BLaER1 treated with 17β-estradiol and CSF1 and Interleukin-3, amounts not matched to agents 10 nM and 100 nM (cell line): ENCODE data around the gene PLA2G2C.
"Not testable (repeated sequence)": the region's sequence is repeated elsewhere in the genome, so short reads cannot be mapped to it uniquely, and the experiment has no call there.

Experiments used
- H3K27ac ChIP-seq, 11 experiments: shearing (Covaris generic); formaldehyde crosslinking; 2 replicates each; pipeline ENCODE4 v1.8.1; 2022
- H3K27me3 ChIP-seq, 11 experiments: shearing (Covaris generic); formaldehyde crosslinking; 2 replicates each; pipeline ENCODE4 v1.8.1; 2022
- H3K36me3 ChIP-seq, 11 experiments: shearing (Covaris generic); formaldehyde crosslinking; 2 replicates each; pipeline ENCODE4 v1.8.1; 2022
- H3K4me1 ChIP-seq, 10 experiments: shearing (Covaris generic); formaldehyde crosslinking; 2 replicates each; pipeline ENCODE4 v1.8.1; 2022
- H3K4me2 ChIP-seq, 11 experiments: shearing (Covaris generic); formaldehyde crosslinking; 2 replicates each; pipeline ENCODE4 v1.8.1; 2022
- H3K4me3 ChIP-seq, 10 experiments: shearing (Covaris generic); formaldehyde crosslinking; 2 replicates each; pipeline ENCODE4 v1.8.1; 2022
- H3K9ac ChIP-seq, 11 experiments: shearing (Covaris generic); formaldehyde crosslinking; 2 replicates each; pipeline ENCODE4 v1.8.1; 2022
- H3K9me3 ChIP-seq, 11 experiments: shearing (Covaris generic); formaldehyde crosslinking; replicated peaks in 1 of 11; 2 replicates each; pipeline ENCODE4 v1.8.1; 2022
- H4K20me1 ChIP-seq, 11 experiments: shearing (Covaris generic); formaldehyde crosslinking; 2 replicates each; pipeline ENCODE4 v1.8.1; 2022
- Cebpa-rat ChIP-seq, 11 experiments: shearing (Covaris generic); IDR thresholded peaks; 2 replicates each; pipeline ENCODE4 v1.8.1; 2022

The PLA2G2C gene, protein sequence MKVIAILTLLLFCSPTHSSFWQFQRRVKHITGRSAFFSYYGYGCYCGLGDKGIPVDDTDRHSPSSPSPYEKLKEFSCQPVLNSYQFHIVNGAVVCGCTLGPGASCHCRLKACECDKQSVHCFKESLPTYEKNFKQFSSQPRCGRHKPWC

DNA sequence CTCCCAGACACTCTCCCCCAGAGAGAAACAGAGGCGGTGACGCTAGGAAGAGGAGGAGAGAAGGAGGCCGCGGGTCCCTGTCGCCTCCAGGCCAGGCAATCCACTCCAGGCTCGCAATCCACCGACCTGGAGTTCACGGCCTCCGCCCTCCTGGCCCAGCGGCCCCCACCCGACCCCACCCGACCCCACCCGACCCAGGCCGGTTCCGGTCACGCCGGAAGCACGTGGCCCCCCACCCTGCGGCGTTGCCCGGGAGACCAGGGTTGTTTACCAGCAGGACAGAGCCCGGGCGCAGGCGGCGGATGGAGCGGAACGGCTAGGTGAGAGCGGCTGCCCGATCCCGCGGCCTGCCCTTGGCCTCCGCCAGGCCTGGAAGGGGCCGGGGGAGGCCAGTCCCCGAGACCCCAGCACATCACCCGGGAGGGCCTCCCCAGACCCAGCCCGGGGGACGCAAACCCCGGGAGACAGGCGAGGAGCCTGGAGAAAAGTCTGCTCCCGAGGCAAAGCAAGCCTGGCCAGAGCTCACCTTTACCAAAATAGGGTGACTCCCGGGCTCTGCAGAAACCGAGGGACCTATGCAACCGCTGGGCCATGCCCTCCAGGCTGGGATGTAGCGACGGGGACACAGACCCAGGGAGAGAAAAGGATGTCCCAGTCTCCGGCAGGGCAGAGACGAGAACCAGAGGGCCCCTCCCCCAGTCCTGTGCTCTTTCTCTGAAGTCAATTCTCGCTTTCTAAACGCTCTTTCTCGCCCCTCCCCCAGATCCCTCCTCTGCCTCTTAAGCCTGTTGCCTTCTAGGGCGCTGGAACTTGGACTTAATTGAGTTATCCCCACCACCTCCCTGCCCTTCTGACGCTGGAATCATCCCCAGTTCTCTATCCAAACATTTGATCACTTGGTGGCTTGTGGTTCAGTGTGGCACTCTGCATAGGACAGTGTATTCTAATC is at the start of gene PLA2G2C, which contains the start of gene UBXN10:
PLA2G2C (minus strand) TSS at position 685 of the 949 bp plus-strand sequence. CDS start 9,155 bp downstream, outside the sequence.
UBXN10 (plus strand) TSS at position 263 of the 949 bp plus-strand sequence. CDS start 4,466 bp downstream, outside the sequence.
- H3K4me2 ChIP-seq, result peak within 1 kb of the TSS; percentile 93 to 99 (median 96)
- H3K27ac ChIP-seq, result peak within 1 kb of the TSS; percentile 85 to 97 (median 96)
- TF ChIP-seq Cebpa-rat (IDR thresholded peaks at IDR 0.05), result no peak
- peak within 1 kb of the TSS; percentile 47 to 74 (median 63) for H3K4me3 ChIP-seq
- H3K4me1 ChIP-seq, result peaks cover 74 to 99% (median 90%) of the 10 kb centered on the region in 10 experiments
- peak within 1 kb of the TSS; percentile 81 to 92 (median 88) for H3K9ac ChIP-seq
- no peaks in the 10 kb centered on the region for H3K27me3 ChIP-seq
- no peaks in the 10 kb centered on the region for H3K9me3 ChIP-seq
- H4K20me1 ChIP-seq, result no peaks in the 10 kb centered on the region
- peaks cover 0 to 4% (median 0%) of the 10 kb centered on the region in 11 experiments; a peak in 2 of 22 replicates for H3K36me3 ChIP-seq

DNA sequence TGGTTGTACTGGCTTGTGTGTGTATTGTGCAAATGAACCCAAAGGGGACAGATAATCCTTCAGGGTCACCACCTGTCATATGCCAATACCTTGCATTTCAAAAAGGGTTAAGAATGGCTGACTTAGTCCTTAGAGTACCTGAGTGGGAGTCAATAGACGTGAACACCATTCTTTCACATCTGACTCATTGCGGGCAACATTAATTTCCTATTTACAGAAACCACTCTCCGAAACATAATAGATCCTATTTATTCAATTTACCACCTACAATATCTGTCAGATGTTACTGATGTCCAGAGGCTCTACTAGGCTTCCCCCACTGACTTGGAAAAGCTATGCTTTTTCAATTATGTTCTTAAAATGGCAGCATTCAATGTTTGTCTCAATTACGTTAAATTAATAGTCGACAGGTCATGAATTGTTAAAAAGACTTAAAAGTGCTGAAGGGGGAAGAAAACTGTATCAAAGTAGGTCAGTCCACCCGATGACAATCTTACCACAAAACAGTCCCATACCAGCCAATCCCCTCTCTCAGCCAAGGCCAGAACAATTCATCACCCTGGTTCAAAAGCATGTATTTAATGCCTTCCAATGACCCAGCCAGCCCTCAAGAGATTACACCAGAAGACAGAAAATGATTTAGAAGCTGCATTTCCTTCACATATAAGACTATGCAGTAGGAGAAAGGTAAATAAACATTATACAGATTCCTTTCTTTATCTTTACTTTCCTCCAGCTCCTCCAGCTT is 48.6 kb upstream of the PLA2G2C start:
- H3K4me3 ChIP-seq, result no peak overlapping the region
- no peaks in the 10 kb centered on the region for H3K36me3 ChIP-seq
- no peaks in the 10 kb centered on the region for H3K9me3 ChIP-seq
- H3K4me1 ChIP-seq, result peaks cover 0 to 27% (median 17%) of the 10 kb centered on the region in 10 experiments; a peak in 14 of 20 replicates
- H3K27ac ChIP-seq, result no peak overlapping the region
- TF ChIP-seq Cebpa-rat (IDR thresholded peaks at IDR 0.05), result no peak
- H3K9ac ChIP-seq, result no peak overlapping the region
- no peak overlapping the region for H3K4me2 ChIP-seq
- H3K27me3 ChIP-seq, result no peaks in the 10 kb centered on the region
- no peaks in the 10 kb centered on the region for H4K20me1 ChIP-seq

DNA sequence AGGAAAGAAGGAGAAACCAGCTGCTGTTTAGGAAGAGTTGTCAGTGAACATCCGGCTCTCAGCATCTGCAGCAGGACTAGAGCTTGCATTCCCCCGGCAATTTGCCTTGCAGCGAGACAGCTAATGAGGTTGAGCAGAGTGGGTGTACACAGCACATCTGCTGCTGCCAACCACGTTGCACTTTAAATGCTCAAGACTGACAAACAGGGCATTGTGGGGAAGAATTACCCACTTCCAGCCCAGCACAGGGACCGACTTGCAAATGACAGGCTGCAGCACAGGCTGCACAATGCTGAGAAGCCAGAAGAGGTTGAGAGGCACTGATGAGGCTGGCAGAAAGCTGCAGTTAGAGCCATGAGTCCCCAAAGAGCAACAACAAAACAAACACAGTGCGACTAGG is 47.5 kb upstream of the PLA2G2C start:
- no peak overlapping the region for H3K4me2 ChIP-seq
- H3K27ac ChIP-seq, result no peak overlapping the region
- H3K4me1 ChIP-seq, result peaks cover 0 to 27% (median 17%) of the 10 kb centered on the region in 10 experiments; a peak in 14 of 20 replicates
- H3K4me3 ChIP-seq, result no peak overlapping the region
- H3K9me3 ChIP-seq, result no peaks in the 10 kb centered on the region
- H4K20me1 ChIP-seq, result no peaks in the 10 kb centered on the region
- H3K27me3 ChIP-seq, result no peaks in the 10 kb centered on the region
- no peak overlapping the region for H3K9ac ChIP-seq
- no peak for TF ChIP-seq Cebpa-rat (IDR thresholded peaks at IDR 0.05)
- H3K36me3 ChIP-seq, result no peaks in the 10 kb centered on the region

DNA sequence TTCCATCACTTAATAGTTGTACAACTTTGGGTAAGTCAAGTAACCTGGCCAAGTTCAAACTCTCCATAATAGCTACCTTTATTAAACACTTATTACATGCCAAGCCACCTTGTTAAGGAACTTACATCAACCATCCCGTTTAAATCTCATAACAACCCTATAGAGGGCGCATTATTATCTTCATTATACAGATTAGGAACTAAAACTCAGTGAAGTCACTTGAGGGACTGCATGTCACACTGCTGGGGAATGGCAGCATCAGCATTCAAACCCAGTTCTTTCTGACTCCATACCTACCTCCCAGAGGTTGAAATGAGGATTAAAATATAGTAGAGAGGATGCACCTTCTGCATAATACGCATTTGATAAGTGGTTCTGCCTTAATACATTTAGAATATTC is 47.1 kb upstream of the PLA2G2C start:
- H4K20me1 ChIP-seq, result no peaks in the 10 kb centered on the region
- no peaks in the 10 kb centered on the region for H3K36me3 ChIP-seq
- no peak overlapping the region for H3K4me2 ChIP-seq
- H3K4me1 ChIP-seq, result peaks cover 0 to 27% (median 17%) of the 10 kb centered on the region in 10 experiments; a peak in 14 of 20 replicates
- no peaks in the 10 kb centered on the region for H3K9me3 ChIP-seq
- no peak overlapping the region for H3K27ac ChIP-seq
- H3K4me3 ChIP-seq, result no peak overlapping the region
- no peak for TF ChIP-seq Cebpa-rat (IDR thresholded peaks at IDR 0.05)
- no peaks in the 10 kb centered on the region for H3K27me3 ChIP-seq
- no peak overlapping the region for H3K9ac ChIP-seq

DNA sequence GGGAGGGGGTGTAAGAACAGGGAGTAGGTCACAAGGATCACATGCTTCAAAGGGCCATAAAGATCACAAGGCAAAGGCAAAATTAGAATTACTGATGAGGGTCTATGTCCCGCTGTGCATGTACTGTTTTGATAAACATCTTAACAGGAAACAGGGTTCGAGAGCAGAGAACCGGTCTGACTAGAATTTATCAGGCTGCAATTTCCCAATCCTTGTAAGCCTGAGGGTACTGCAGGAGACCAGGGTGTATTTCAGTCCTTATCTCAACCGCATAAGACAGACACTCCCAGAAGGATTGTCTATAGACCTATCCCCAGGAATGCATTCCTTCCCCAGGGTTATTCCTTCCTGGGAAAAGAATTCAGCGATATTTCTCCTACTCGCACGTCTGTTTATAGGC is 46.2 kb upstream of the PLA2G2C start:
- not testable (repeated sequence) for H3K4me3 ChIP-seq, H3K27me3 ChIP-seq, H4K20me1 ChIP-seq, H3K9me3 ChIP-seq, H3K9ac ChIP-seq, H3K27ac ChIP-seq, H3K36me3 ChIP-seq, H3K4me2 ChIP-seq
- H3K4me1 ChIP-seq, result peaks cover 0 to 20% (median 11%) of the 10 kb centered on the region in 10 experiments; a peak in 14 of 20 replicates

DNA sequence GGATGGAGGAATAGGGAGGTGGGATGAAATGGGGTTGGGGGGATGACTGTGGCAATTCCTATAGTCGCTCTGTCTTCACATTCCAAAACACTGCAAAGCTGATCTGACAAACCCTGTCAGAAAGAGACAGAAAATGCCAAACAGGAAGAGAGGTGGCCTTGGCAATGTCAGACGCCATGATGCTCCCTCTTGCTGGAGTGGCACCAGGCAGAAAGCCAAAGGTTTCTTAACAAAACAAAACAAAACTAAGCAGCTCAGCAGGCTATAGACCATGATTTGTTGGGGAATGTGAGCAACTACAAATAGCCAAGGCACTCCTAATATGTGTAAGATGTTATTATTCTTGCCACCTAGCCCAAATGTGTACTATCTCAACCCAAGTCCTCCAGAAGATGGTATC is 42.9 kb upstream of the PLA2G2C start:
- Histone ChIP-seq H3K9me3 (peaks cover 0 to 4% (median 0%) of the 10 kb centered on the region in 11 experiments; a peak in 1 of 22 replicates), H3K27me3 (no peaks in the 10 kb centered on the region)

GRCh38 chr1:20228314-20228825 is 42.1 kb upstream of the PLA2G2C start:
- Histone ChIP-seq H3K9me3 (peaks cover 0 to 4% (median 0%) of the 10 kb centered on the region in 11 experiments; a peak in 1 of 22 replicates), H3K27ac (no peak overlapping the region), H3K27me3 (no peaks in the 10 kb centered on the region), H3K9ac (no peak overlapping the region), H3K4me3 (no peak overlapping the region), H3K4me2 (no peak overlapping the region), H3K4me1 (peaks cover 0 to 12% (median 8%) of the 10 kb centered on the region in 10 experiments; a peak in 15 of 20 replicates), H4K20me1 (no peaks in the 10 kb centered on the region), H3K36me3 (no peaks in the 10 kb centered on the region)
- no peak for TF ChIP-seq Cebpa-rat (IDR thresholded peaks at IDR 0.05)

More for the DNA sequence above, 42.9 kb upstream of the PLA2G2C start:
- Histone ChIP-seq H4K20me1 (no peaks in the 10 kb centered on the region), H3K4me2 (no peak overlapping the region), H3K27ac (no peak overlapping the region), H3K4me1 (peaks cover 0 to 12% (median 6%) of the 10 kb centered on the region in 10 experiments; a peak in 10 of 20 replicates), H3K9ac (no peak overlapping the region), H3K4me3 (no peak overlapping the region), H3K36me3 (no peaks in the 10 kb centered on the region)
- no peak for TF ChIP-seq Cebpa-rat (IDR thresholded peaks at IDR 0.05)

DNA sequence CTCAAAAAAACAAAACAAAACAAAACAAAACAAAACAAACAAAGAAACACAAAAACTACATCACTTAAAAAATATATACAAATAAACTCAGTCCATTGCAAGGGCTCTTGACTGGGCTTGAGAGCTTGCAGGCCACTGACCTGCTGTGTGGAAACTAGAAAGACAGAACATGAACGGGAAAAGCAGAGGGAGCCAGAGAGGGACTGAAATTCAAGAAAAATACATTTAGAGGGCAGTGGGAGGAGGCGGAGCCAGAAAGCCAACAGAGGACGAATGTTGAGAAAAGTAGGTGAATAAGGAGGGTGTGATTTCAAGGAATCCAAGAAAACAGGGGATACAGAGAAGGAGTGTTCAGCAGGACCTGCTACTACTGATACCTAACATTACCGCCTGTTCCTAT is 41.4 kb upstream of the PLA2G2C start:
- no peaks in the 10 kb centered on the region for H3K27me3 ChIP-seq

More for the DNA sequence above, 41.4 kb upstream of the PLA2G2C start:
- no peak for TF ChIP-seq Cebpa-rat (IDR thresholded peaks at IDR 0.05)
- Histone ChIP-seq H3K4me1 (peaks cover 0 to 17% (median 11%) of the 10 kb centered on the region in 10 experiments; a peak in 16 of 20 replicates), H3K9ac (no peak overlapping the region), H3K4me3 (no peak overlapping the region), H4K20me1 (no peaks in the 10 kb centered on the region), H3K9me3 (peaks cover 0 to 4% (median 0%) of the 10 kb centered on the region in 11 experiments; a peak in 1 of 22 replicates), H3K4me2 (no peak overlapping the region), H3K27ac (no peak overlapping the region), H3K36me3 (no peaks in the 10 kb centered on the region)
